HEK293 (cell line): ENCODE results near the gene PREB.
"Not testable (repeated sequence)": the region's sequence is repeated elsewhere in the genome, so short reads cannot be mapped to it uniquely, and the experiment has no call there.

Experiments
- CTCF ChIA-PET: fragments of 350-600 bp; formaldehyde crosslinking; extraction: SDS; loops from one replicate; lab custom pipeline; 2021; ENCODE audit warnings: antibody characterized with exemption; lab: Yijun Ruan, JAX
- POLR2A ChIA-PET: fragments of 300-600 bp; formaldehyde crosslinking; extraction: SDS; loops from one replicate; lab custom pipeline; 2020; ENCODE audit warnings: antibody characterized with exemption, inconsistent platforms; lab: Yijun Ruan, JAX
- H3K27ac ChIP-seq: fragments of 200-500 bp; sonication (Bioruptor generic); 2 replicates; pipeline ENCODE4 v1.5.1; 2014; ENCODE audit warnings: low read depth, low read length, control low read depth, inconsistent platforms; ENCODE audit errors: extremely low read depth
- H3K36me3 ChIP-seq, 2 experiments: fragments of 200-500 bp in 1 of 2; sonication (Bioruptor generic) in 1 of 2; 1 replicate in 1 of 2; 2 replicates in 1 of 2; pipeline ENCODE4 v1.5.1; 2014 to 2017; ENCODE audit warnings: inconsistent platforms in 2 of 2, low read length in 2 of 2; ENCODE audit not compliant: control insufficient read depth in 2 of 2, insufficient read depth in 1 of 2
- H3K4me1 ChIP-seq: fragments of 200-500 bp; sonication (Bioruptor generic); 2 replicates; pipeline ENCODE4 v1.5.1; 2014; ENCODE audit warnings: mild to moderate bottlenecking, low read length, inconsistent platforms; ENCODE audit not compliant: control insufficient read depth, insufficient read depth
- H3K4me3 ChIP-seq: 2 replicates; pipeline ENCODE4 v1.5.1; 2011; ENCODE audit warnings: low read depth, mild to moderate bottlenecking, control low read depth, low read length, moderate library complexity
- H3K9me3 ChIP-seq: fragments of 200-500 bp; sonication (Bioruptor generic); 2 replicates; pipeline ENCODE4 v1.5.1; 2014; ENCODE audit warnings: low read depth, low read length, inconsistent platforms; ENCODE audit not compliant: control insufficient read depth, insufficient read depth
- KLF1 ChIP-seq: fragments of 450-650 bp; formaldehyde crosslinking; IDR thresholded peaks from 2 replicates; pipeline ENCODE4 v1.5.1; 2016; ENCODE audit warnings: missing biosample characterization, missing genetic modification characterization
- PRDM1 ChIP-seq: fragments of 450-650 bp; formaldehyde crosslinking; IDR thresholded peaks from 2 replicates; pipeline ENCODE4; 2016; ENCODE audit warnings: missing biosample characterization, missing genetic modification characterization
- SETDB1 ChIP-seq: IDR thresholded peaks from one replicate; pipeline ENCODE4 v1.6.1; 2017; ENCODE audit warnings: mild to moderate bottlenecking, low read length, moderate library complexity, mixed read lengths; ENCODE audit not compliant: insufficient read length
- YY1 ChIP-seq: fragments of 450-650 bp; formaldehyde crosslinking; IDR thresholded peaks from 2 replicates; pipeline ENCODE4 v1.5.1; 2018; ENCODE audit warnings: missing biosample characterization, missing genetic modification characterization
- ZEB2 ChIP-seq: fragments of 450-650 bp; formaldehyde crosslinking; IDR thresholded peaks from 2 replicates; pipeline ENCODE4 v1.5.1; 2016; ENCODE audit warnings: missing biosample characterization, missing genetic modification characterization
- ZIC2 ChIP-seq: fragments of 450-650 bp; formaldehyde crosslinking; IDR thresholded peaks from 2 replicates; pipeline ENCODE4 v1.5.1; 2016; ENCODE audit warnings: missing biosample characterization, missing genetic modification characterization
- ZNF121 ChIP-seq: fragments of 450-650 bp; formaldehyde crosslinking; IDR thresholded peaks from 2 replicates; pipeline ENCODE4 v1.5.1; 2016; ENCODE audit warnings: missing biosample characterization, missing genetic modification characterization
- ZNF155 ChIP-seq: fragments of 450-650 bp; formaldehyde crosslinking; IDR thresholded peaks from 2 replicates; pipeline ENCODE4 v1.5.1; 2016; ENCODE audit warnings: missing biosample characterization, missing genetic modification characterization
- ZNF16 ChIP-seq: fragments of 450-650 bp; formaldehyde crosslinking; IDR thresholded peaks from 2 replicates; pipeline ENCODE4 v1.5.1; 2016; ENCODE audit warnings: low read depth, missing biosample characterization, missing genetic modification characterization
- ZNF18 ChIP-seq: fragments of 450-650 bp; formaldehyde crosslinking; IDR thresholded peaks from 2 replicates; pipeline ENCODE4 v1.5.1; 2016; ENCODE audit warnings: missing biosample characterization, missing genetic modification characterization
- ZNF24 ChIP-seq: fragments of 450-650 bp; formaldehyde crosslinking; IDR thresholded peaks from 2 replicates; pipeline ENCODE4 v1.5.1; 2016; ENCODE audit warnings: missing biosample characterization, missing genetic modification characterization
- ZNF26 ChIP-seq: fragments of 450-650 bp; formaldehyde crosslinking; IDR thresholded peaks from 2 replicates; pipeline ENCODE4 v1.5.1; 2016; ENCODE audit warnings: missing biosample characterization, missing genetic modification characterization
- ZNF366 ChIP-seq: fragments of 450-650 bp; formaldehyde crosslinking; conservative IDR thresholded peaks from 2 replicates; pipeline ENCODE4 v1.5.1; 2016; ENCODE audit warnings: missing biosample characterization, missing genetic modification characterization
- ZNF394 ChIP-seq: fragments of 450-650 bp; formaldehyde crosslinking; IDR thresholded peaks from 2 replicates; pipeline ENCODE4 v1.5.1; 2016; ENCODE audit warnings: missing biosample characterization, missing genetic modification characterization, mild to moderate bottlenecking, moderate library complexity, borderline replicate concordance
- ZNF398 ChIP-seq: fragments of 450-650 bp; formaldehyde crosslinking; IDR thresholded peaks from 2 replicates; pipeline ENCODE4 v1.5.1; 2017; ENCODE audit warnings: missing biosample characterization, missing genetic modification characterization
- ZNF501 ChIP-seq: fragments of 450-650 bp; formaldehyde crosslinking; IDR thresholded peaks from 2 replicates; pipeline ENCODE4 v1.5.1; 2016; ENCODE audit warnings: missing biosample characterization, missing genetic modification characterization
- ZNF555 ChIP-seq: fragments of 450-650 bp; formaldehyde crosslinking; conservative IDR thresholded peaks from 2 replicates; pipeline ENCODE4 v1.5.1; 2017; ENCODE audit warnings: missing biosample characterization, mild to moderate bottlenecking, missing genetic modification characterization, inconsistent platforms

PREB gene

GRCh38 chr2:27115519-27115918, 18.9 kb downstream of the PREB start:
- ChIA-PET CTCF (interaction anchor here (0.7 kb wide), 1 partner anchor 55 kb away, joined by 6 read pairs; no protein-coding TSS in a partner anchor), POLR2A (no interaction called here)
- Histone ChIP-seq H3K4me1 (no peaks in the 10 kb centered on the region), H3K27ac (no peak overlapping the region), H3K4me3 (no peak overlapping the region), H3K9me3 (no peaks in the 10 kb centered on the region), H3K36me3 (no peaks in the 10 kb centered on the region)
- TF ChIP-seq ZNF398 (tag by site-specific recombination) (peak; percentile 39; the same call in 1 of the 2 replicates), ZNF16 (tag by site-specific recombination) (peak; percentile 91), ZNF501 (no peak), ZNF366 (tag by site-specific recombination) (0 out of 2 replicates have a peak, but pooled peaks have one; percentile 31), PRDM1 (tag by site-specific recombination) (peak; percentile 28; the same call in 1 of the 2 replicates), ZNF155 (tag by site-specific recombination) (no peak)

GRCh38 chr2:27111392-27112078, 22.9 kb downstream of the PREB start:
- CTCF ChIA-PET, result interaction anchor here (0.6 to 1.7 kb wide), 7 partner anchors 12 to 181 kb away, joined by 3 to 7 read pairs (median 3); no protein-coding TSS in a partner anchor
- H3K4me3 ChIP-seq, H3K9me3 ChIP-seq, H3K36me3 ChIP-seq, H3K4me1 ChIP-seq, H3K27ac ChIP-seq, POLR2A ChIA-PET: not testable (repeated sequence)

- POLR2A ChIA-PET, result not testable (repeated sequence)
These were observed 23.7 kb downstream of the PREB start for GRCh38 chr2:27110603-27111352.

GRCh38 chr2:27109083-27109482, 25.4 kb downstream of the PREB start:
- Histone ChIP-seq H3K4me1 (no peaks in the 10 kb centered on the region), H3K27ac (no peak overlapping the region), H3K36me3 (no peaks in the 10 kb centered on the region; a peak in 1 of 3 replicates), H3K4me3 (no peak overlapping the region), H3K9me3 (no peaks in the 10 kb centered on the region)
- POLR2A ChIA-PET, result interaction anchor here (1.1 kb wide), 1 partner anchor 25 kb away, joined by 6 read pairs; the partner anchor contains the start of gene PREB
- CTCF ChIA-PET, result interaction anchor here (0.6 to 1.8 kb wide), 6 partner anchors 10 to 212 kb away, joined by 3 to 6 read pairs (median 5); no protein-coding TSS in a partner anchor
- no peak for TF ChIP-seq ZNF394 (tag by site-specific recombination)
- peak; percentile 81; the same call in 1 of the 2 replicates for TF ChIP-seq ZNF121

More at GRCh38 chr2:27110603-27111352, 23.7 kb downstream of the PREB start:
- H3K9me3 ChIP-seq, H3K27ac ChIP-seq, H3K36me3 ChIP-seq, H3K4me3 ChIP-seq, H3K4me1 ChIP-seq: not testable (repeated sequence)
- CTCF ChIA-PET, result interaction anchor here (0.6 to 1.6 kb wide), 4 partner anchors 11 to 138 kb away, joined by 3 to 5 read pairs (median 3); no protein-coding TSS in a partner anchor

- Histone ChIP-seq H3K27ac (no peak overlapping the region), H3K4me1 (no peaks in the 10 kb centered on the region), H3K9me3 (no peaks in the 10 kb centered on the region), H3K4me3 (no peak overlapping the region), H3K36me3 (no peaks in the 10 kb centered on the region; a peak in 1 of 3 replicates)
- ChIA-PET CTCF (interaction anchor here (1.6 to 1.8 kb wide), 2 partner anchors 9 to 195 kb away, joined by 5 to 6 read pairs; no protein-coding TSS in a partner anchor), POLR2A (interaction anchor here (0.7 to 1.1 kb wide), 2 partner anchors 26 to 321 kb away, joined by 5 to 6 read pairs; partner anchors contain the start of gene PREB)
- no peak for TF ChIP-seq ZNF555 (tag by site-specific recombination)
- TF ChIP-seq ZNF26 (tag by site-specific recombination), result no peak
- TF ChIP-seq ZEB2 (tag by site-specific recombination), result no peak
- TF ChIP-seq YY1 (tag by site-specific recombination), result no peak
- TF ChIP-seq SETDB1, result no peak
- no peak for TF ChIP-seq ZIC2 (tag by site-specific recombination)
- TF ChIP-seq ZNF24, result no peak
- TF ChIP-seq KLF1 (tag by site-specific recombination), result no peak
- TF ChIP-seq ZNF18 (tag by site-specific recombination), result no peak
These were observed 26.2 kb downstream of the PREB start for GRCh38 chr2:27108221-27108620.
